Neural crest cell (in vitro differentiated cells): ENCODE results near the gene SLC13A3. TPM values are rescaled to one million over a fixed set of nuclear protein-coding genes. Genes with fewer than 3 reads are reported as not detected.

ENCODE experiments used
- DNase-seq: peaks from one replicate; pipeline ENCODE4 v3.0.0; 2021; ENCODE audit warnings: low read depth, mixed read lengths, low spot score
- H3K27ac Mint-ChIP-seq: one replicate; pipeline ENCODE4 v1.8.0; 2021; ENCODE audit warnings: mild to moderate bottlenecking, mixed read lengths; ENCODE audit not compliant: unreplicated experiment
- H3K27me3 Mint-ChIP-seq: 2 replicates; pipeline ENCODE4 v1.8.0; 2021; ENCODE audit warnings: low read depth, mild to moderate bottlenecking, mixed read lengths
- H3K36me3 Mint-ChIP-seq: 2 replicates; pipeline ENCODE4 v1.8.0; 2021; ENCODE audit warnings: low read depth, mild to moderate bottlenecking, mixed read lengths
- H3K4me1 Mint-ChIP-seq: 2 replicates; pipeline ENCODE4 v1.8.0; 2021; ENCODE audit warnings: mixed read lengths
- H3K4me3 Mint-ChIP-seq: one replicate; pipeline ENCODE4 v1.8.0; 2021; ENCODE audit warnings: mild to moderate bottlenecking, mixed read lengths
- H3K9me3 Mint-ChIP-seq: 2 replicates; pipeline ENCODE4 v1.8.0; 2021; ENCODE audit warnings: mixed read lengths
- CTCF ChIP-seq: fragments of 200-600 bp; sonication (generic); conservative IDR thresholded peaks from 2 replicates; pipeline ENCODE4 v1.5.0; 2021; ENCODE audit warnings: antibody characterized with exemption, mild to moderate bottlenecking
- total RNA-seq: library from RNA; stranded (reverse); gene quantifications from 2 replicates; pipeline ENCODE4 v1.2.1, GENCODE V29; 2021

SLC13A3 gene
- total RNA-seq, 1 donor from 2014 or later = 6.7 TPM

- DNase-seq = no peak
- no peaks in the 10 kb centered on the region for H3K27me3 Mint-ChIP-seq
Measured at GRCh38 chr20:46601603-46602122, 49.6 kb downstream of the SLC13A3 start.

GRCh38 chr20:46600286-46600752 lies 50.9 kb downstream of the SLC13A3 start:
- no peak for DNase-seq
- no peak for TF ChIP-seq CTCF
- no peaks in the 10 kb centered on the region for H3K9me3 Mint-ChIP-seq
- H3K36me3 Mint-ChIP-seq = peaks cover 2% of the 10 kb centered on the region
- no peak overlapping the region for H3K27ac Mint-ChIP-seq
- H3K27me3 Mint-ChIP-seq = no peaks in the 10 kb centered on the region
- H3K4me1 Mint-ChIP-seq = no peaks in the 10 kb centered on the region
- H3K4me3 Mint-ChIP-seq = no peak overlapping the region

More at GRCh38 chr20:46601603-46602122, 49.6 kb downstream of the SLC13A3 start:
- Mint-ChIP-seq H3K36me3 (peaks cover 2% of the 10 kb centered on the region), H3K4me3 (no peak overlapping the region), H3K27ac (no peak overlapping the region), H3K9me3 (no peaks in the 10 kb centered on the region), H3K4me1 (no peaks in the 10 kb centered on the region)
- TF ChIP-seq CTCF = no peak

- no peak overlapping the region for H3K27ac Mint-ChIP-seq
- no peak for TF ChIP-seq CTCF
Measured at GRCh38 chr20:46599227-46599987, 51.9 kb downstream of the SLC13A3 start.

GRCh38 chr20:46595933-46596332 lies 55.3 kb downstream of the SLC13A3 start:
- Mint-ChIP-seq H3K9me3 (peaks cover 4% of the 10 kb centered on the region), H3K4me1 (no peaks in the 10 kb centered on the region), H3K27ac (no peak overlapping the region), H3K36me3 (peaks cover 10% of the 10 kb centered on the region), H3K4me3 (no peak overlapping the region), H3K27me3 (no peaks in the 10 kb centered on the region)
- no peak for DNase-seq
- no peak for TF ChIP-seq CTCF

More at GRCh38 chr20:46599227-46599987, 51.9 kb downstream of the SLC13A3 start:
- Mint-ChIP-seq H3K27me3 (no peaks in the 10 kb centered on the region), H3K36me3 (peaks cover 2% of the 10 kb centered on the region), H3K4me3 (no peak overlapping the region), H3K9me3 (no peaks in the 10 kb centered on the region), H3K4me1 (no peaks in the 10 kb centered on the region)
- DNase-seq = no peak

GRCh38 chr20:46594725-46595124 lies 56.5 kb downstream of the SLC13A3 start:
- no peaks in the 10 kb centered on the region for H3K27me3 Mint-ChIP-seq
- H3K36me3 Mint-ChIP-seq = peaks cover 10% of the 10 kb centered on the region
- no peak overlapping the region for H3K4me3 Mint-ChIP-seq
- TF ChIP-seq CTCF = no peak
- no peak for DNase-seq
- H3K27ac Mint-ChIP-seq = no peak overlapping the region
- peaks cover 4% of the 10 kb centered on the region for H3K9me3 Mint-ChIP-seq
- H3K4me1 Mint-ChIP-seq = no peaks in the 10 kb centered on the region
